UCSD-AML1 (cell line): ENCODE results near the gene ZMIZ2.
"Not testable (repeated sequence)": the region's sequence is repeated elsewhere in the genome, so short reads cannot be mapped to it uniquely, and the experiment has no call there.

Experiments
- DNase-seq: peaks from one replicate; lab custom pipeline; 2025; ENCODE audit not compliant: unreplicated experiment; lab: John Stamatoyannopoulos, UW

Gene ZMIZ2

DNA sequence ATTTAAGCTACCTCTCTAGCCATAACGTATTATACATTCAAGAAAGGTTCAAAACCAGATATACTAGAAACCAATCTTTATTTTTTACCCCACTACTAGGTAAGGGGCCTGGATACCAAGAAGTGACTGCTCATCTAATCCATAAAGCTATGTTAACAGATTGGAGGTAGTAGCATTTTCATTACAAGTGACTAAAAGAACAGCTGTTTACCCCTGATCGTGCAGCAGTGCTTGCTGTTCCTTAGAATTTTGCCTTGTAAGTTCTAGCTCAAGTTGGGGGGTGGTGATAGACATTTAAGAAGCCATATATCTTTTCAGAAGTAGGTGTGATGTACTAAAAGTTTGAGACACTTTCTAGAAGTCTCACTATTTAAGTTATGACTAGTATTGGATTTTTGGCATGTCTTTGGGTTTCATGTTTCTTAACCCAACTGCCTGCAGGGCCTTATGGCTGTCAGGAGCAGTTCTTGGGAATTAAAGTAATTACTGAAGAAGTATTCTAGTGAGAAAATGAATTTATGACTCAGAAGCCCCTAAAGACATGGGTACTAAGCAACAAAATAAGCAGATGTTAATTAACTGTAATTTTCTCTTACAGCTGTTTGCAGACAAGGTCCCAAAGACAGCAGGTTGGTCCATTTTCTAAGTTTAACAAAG is 50.1 kb downstream of the ZMIZ2 start:
- no peak for DNase-seq

DNA sequence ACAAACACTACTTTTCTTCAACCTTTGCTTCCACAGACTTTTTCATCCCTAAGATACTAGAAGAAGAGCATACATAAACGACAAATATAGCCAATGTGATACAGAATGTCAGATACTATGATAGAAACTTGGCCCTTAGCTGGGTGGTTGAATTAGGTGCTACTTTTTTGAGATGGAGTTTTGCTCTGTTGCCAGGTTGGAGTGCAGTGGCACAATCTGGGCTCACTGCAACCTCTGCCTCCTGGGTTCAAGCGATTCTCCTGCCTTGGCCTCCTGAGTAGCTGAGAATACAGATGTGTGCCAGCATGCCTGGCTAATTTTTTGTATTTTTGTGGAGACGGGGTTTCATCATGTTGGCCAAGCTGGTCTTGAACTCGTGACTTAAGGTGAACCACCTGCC is 51.3 kb downstream of the ZMIZ2 start:
- no peak for DNase-seq

DNA sequence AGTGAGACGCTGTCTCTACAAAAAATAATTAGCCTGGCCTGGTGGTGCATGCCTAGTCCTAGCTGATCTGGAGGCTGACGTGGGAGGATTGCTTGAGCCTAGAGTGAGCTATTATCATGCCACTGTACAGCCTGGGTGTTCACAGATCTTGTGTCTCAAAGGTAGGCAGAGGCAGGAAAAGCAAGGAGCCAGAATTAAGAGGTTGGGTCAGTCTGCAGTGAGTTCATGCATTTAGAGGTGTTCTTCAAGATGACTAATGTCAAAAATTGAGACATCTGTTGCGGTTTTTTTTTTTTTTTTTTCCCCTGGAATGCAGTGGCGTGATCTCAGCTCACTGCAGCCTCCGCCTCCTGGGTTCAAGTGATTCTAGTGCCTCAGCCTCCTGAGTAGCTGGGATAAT is 53.2 kb downstream of the ZMIZ2 start:
- DNase-seq: no peak

DNA sequence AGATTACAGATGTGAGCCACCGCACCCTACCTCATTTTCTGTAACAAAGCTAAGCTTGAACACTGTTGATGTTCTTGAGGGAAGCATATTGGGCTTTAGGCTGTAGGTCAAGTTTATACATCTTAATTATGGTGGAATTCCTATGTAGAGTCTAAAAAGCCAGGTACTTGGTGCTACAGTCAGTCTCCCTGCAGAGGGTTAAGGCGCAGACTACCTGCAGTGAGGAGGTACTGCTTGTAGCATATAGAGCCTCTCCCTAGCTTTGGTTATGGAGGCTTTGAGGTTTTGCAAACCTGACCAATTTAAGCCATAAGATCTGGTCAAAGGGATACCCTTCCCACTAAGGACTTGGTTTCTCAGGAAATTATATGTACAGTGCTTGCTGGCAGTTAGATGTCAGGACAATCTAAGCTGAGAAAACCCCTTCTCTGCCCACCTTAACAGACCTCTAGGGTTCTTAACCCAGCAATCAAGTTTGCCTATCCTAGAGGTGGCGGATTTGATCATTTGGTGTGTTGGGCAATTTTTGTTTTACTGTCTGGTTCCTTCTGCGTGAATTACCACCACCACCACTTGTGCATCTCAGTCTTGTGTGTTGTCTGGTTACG is 53.9 kb downstream of the ZMIZ2 start:
- no peak for DNase-seq

DNA sequence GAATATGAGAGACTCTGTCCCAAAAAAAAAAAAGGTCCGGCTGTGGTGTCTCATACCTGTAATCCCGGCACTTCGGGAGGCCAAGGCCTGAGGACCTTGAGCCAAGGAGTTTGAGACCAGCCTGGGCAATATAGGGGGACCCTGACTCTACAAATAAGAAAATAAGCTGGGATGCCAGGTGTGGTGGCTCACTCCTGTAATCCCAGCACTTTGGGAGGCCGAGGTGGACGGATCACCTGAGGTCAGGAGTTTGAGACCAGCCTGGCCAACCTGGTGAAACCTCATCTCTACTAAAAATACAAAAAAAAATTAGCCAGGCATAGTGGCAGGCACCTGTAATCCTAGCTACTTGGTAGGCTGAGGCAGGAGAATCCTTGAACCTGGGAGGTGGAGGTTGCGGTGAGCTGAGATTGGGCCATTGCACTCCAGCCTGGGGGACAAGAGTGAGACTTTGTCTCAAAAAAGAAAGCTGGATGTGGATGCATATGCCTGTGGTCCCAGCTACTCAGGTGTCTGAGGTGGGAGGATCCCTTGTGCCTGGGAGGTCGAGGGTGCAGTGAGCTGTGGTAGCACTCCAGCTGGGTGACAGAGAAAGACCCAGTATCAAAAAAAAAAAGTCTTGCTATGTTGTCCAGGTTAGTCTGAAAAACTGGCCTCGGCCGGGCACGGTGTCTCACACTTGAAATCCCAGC is 55.3 kb downstream of the ZMIZ2 start:
- not testable (repeated sequence) for DNase-seq

DNA sequence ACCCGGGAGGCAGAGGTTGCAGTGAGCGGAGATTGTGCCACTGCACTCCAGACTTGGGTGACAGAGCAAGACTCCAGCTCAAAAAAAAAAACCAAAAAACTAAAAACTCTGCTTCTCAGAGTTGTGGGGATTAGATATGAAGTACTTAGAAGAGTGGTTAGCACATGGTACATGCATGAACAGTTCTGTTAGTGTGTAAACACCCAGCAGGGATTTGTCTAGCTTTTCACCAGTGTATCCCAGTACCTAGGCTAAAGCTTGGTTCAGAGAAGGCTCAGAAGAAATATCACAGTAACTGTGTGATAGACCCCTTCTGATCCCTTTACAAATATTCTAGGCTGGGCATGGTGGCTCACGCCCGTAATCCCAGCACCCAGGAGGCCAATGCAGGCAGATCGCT is 57.3 kb downstream of the ZMIZ2 start:
- no peak for DNase-seq

DNA sequence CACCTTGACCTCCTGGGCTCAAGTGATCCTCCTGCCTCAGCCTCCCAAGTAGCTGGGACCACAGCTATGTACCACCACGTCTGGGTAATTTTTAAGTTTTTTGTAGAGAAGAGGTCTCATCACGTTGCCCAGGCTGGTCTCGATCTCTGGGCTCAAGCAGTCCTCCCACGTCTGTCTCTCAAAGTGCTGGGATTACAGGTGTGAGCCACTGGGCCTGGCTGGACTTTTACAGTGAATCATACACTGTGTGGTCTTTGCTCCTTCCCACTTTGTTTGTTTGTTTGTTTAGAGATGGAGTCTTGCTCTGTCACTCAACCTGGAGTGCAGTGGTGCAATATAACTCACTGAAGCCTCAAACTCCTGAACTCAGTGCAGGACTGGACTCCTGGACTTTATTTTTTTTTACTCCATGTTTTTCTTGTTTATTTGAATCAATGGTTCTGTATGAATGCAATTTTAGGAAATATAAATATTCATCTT is 60.3 kb downstream of the ZMIZ2 start:
- no peak for DNase-seq

DNA sequence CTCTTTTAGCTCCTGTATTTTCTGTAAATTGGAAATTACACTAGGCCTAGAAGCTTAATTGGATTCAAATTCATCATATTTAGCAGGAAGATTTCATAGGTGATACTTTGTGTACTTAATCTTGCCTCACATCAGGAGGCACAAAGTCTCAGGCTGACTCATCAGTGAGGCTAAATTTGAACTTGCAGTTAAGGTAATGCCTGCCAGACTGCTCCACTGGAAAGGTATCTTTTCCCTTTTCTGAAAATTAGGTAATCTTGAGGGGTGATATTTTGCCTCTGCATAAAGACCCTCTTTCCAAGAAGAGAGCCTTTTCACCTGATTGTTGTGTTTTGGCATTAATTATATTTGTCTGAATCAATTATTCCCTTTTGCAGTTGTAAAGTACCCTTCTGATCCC is 62.4 kb downstream of the ZMIZ2 start:
- DNase-seq: no peak

DNA sequence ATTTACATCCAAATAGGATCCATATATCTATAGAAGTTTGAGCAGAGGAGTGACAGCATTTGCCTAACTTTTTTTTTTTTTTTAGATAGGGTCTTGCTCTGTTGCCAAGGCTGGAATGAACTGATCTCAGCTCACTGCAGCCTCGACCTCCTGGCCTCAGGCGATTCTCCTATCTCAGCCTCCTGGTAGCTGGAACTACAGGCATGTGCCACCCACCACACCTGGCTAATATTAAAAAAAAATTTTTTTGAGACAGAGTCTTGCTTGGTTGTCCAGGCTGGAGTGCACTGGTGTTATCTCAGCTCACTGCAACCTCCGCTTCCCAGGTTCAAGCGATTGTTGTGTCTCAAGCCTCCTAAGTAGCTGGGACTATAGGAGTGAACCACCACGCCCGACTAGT is 62.9 kb downstream of the ZMIZ2 start:
- DNase-seq: no peak

DNA sequence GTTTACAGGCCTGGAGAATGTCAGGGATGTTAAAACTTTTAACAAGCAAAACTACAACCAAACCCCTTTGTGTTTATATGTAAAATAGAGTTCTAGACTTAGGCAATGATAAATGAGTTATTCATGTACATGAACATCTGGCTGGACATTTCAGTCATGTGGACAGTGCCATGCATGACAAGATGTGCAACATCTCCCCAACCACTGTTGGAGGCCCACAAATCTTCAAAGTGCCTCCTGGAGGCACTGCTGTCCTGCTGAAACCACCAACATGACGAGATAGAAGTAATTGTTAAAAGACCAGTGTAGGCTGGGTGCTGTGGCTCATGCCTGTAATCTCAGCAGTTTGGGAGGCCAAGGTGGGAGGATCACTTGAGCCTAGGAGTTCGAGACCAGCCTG is 66.3 kb downstream of the ZMIZ2 start:
- DNase-seq: no peak

DNA sequence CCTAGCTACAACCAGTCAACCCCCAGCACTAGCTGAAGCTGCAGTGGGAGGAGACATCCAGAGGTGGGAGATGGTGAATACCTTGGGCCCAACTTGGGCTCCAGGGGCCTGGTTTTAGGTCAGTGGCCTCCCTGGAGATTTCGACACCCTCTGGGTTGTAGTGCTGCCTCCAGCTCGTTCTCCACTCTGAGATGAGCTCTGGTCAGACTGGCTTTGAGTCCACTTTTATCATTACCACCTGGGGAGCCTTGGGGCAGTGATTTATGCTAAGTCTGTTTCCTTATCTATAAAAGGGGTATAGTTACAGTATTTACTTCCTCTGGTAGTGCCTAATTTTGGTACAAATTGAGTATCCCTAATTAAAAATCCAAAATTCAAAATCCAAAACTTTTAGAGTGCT is 70.6 kb downstream of the ZMIZ2 start:
- no peak for DNase-seq
